Kidney tubule cell (primary cell): ENCODE results near the gene DLX4.
A peak's percentile ranks its signal among the peaks of the same experiment; 100 is the strongest.

Source experiments
- DNase-seq: peaks from one replicate; pipeline ENCODE4 v3.0.0-alpha.2; 2018; ENCODE audit warnings: low spot score

Gene DLX4

GRCh38 chr17:49946964-49947584 lies 21.9 kb upstream of the DLX4 start:
- no peak for DNase-seq

- no peak for DNase-seq
These were observed 19.4 kb upstream of the DLX4 start for GRCh38 chr17:49949634-49950033.

DNA sequence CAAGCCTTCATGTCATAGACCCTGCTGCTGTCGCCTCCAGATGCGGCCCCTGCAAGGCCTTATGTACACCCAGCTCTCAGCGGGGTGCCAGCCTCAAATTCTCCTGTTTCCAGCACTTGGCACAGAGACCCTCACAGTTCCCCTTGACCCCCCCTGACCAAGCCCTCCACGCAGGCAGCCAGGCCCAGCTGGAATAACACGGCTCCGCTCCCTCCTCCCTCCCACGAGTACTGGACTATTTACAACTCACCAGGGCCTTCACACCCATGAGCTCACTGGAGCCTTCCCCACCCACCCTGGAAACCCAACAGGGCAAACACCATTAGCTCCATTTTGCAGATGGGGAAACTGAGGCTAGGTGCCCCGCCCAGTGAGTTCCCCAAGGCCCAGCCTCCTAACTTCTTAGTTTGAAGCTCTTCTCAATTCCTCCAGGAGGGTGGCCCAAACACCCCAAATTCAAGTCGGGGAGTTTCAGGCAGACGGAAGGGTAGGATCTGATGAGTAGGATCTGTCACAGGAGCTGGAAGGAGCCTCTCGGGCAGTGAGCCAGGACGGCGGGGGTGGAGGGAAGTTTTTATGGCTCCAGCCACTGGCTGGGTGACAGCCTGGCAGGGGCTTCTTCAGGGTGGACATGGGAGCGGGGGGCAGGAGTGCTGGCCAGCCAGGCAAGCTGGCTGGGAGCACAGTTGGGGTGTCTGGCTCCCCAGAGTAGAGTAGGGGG lies 17.5 kb upstream of the DLX4 start:
- no peak for DNase-seq

GRCh38 chr17:49952209-49952911 lies 16.6 kb upstream of the DLX4 start:
- peak; percentile 72 for DNase-seq

- no peak for DNase-seq
These were observed 16.0 kb upstream of the DLX4 start for GRCh38 chr17:49952912-49953497.

GRCh38 chr17:49955157-49955556 lies 13.8 kb upstream of the DLX4 start:
- peak; percentile 17 for DNase-seq

DNA sequence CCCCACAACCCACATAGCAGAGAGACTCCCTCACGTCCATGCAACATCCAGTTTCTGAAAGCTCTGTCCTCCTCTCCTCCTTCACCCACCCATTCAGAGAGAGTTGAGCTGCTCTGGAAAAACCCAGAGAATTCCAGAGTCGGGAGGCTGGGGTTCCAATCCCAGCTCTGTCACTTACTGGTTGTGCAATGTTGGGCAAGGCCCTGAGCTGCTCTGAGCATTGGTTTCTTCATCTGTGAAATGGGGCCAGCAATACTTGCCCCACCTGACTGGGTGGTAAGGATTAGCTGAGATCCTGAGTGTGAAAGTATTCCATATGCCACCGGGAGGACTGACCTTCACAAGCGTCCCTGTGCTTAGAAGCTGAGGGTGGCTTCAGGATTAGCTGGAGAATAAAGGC lies 12.2 kb upstream of the DLX4 start:
- DNase-seq = no peak

GRCh38 chr17:49957350-49957749 lies 11.6 kb upstream of the DLX4 start:
- DNase-seq = no peak

DNA sequence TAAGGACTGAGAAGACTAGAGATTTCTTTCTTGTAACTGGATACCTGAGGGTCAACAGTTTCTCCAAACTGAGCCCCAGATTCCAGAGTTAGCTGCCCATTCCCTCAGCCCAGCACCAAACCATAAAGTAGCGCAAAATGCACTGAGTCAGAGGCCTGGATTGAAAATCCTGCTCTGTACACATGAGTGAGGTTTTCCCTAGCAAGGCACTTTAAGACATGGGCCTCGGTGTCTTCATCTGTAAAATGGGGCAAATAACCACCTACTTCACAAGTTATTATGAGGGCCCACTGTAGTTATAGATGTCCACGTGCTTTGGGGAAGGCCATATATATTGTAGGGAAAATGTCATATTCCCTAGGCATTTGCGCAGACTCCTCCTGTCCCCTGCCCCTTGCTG lies 10.3 kb upstream of the DLX4 start:
- no peak for DNase-seq

GRCh38 chr17:49959183-49959935 lies 9.6 kb upstream of the DLX4 start:
- peak; percentile 70 for DNase-seq

DNA sequence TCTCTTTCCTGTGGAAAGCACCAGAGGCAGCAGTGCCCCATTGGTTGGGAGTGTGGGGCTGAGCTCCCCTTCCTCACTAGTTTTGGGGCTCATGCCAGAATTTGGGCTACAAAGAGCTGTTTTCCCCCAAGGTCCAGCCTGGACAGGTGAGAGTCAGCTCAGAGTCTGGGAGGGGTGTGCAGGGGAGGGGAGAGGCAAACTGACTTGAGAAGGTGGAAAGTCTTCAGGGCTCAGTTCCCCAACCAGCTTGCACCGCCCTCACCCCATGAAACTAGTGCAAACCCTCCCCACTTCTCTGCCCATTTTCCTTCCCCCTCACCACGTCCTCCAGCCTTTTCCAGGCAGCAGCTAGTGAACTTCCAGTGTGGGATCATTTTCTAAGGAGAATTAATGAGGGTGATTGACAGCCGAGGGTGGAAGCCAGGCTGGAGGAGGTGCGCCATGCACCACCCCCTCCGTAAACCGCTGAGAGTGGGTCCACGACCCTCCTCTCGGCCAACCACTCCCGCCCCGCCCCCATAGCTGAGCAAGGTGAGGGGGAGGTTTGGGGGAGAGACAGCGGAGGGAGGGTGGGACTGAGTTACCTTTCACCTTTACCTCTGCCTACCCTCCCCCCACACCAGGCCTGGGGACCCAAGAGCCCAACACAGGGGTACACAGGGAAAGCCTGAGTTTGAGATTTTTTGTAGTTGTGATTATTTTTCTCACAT lies 6.2 kb upstream of the DLX4 start:
- DNase-seq = no peak

GRCh38 chr17:49963309-49963625 lies 5.7 kb upstream of the DLX4 start:
- no peak for DNase-seq

GRCh38 chr17:49963626-49964302 lies 5.2 kb upstream of the DLX4 start:
- DNase-seq = no peak

- no peak for DNase-seq
These were observed 4.7 kb upstream of the DLX4 start for GRCh38 chr17:49964303-49964768.

GRCh38 chr17:49964769-49965523 lies 4.0 kb upstream of the DLX4 start:
- DNase-seq = no peak

DNA sequence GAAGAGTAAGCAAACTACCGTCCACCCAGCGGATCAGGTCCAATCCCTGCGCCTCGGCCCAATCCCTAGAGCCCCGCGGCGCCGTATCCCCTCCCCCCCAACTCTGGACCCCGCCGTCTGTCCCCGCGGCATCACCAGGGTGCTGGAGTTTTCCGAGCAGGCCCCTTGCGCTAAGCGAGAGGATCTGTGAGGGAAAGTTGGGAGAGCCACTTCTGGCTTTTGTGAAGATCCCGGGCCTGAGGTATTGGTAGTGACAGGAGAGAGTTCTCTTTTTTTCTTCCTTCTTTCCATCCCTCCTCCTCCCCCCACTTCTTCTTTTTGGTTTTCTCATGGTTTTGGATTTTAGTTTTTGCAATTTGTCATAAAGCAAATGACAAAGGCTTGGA lies 3.5 kb upstream of the DLX4 start:
- no peak for DNase-seq

GRCh38 chr17:49966767-49967166 lies 2.2 kb upstream of the DLX4 start:
- DNase-seq = no peak

GRCh38 chr17:49967205-49967604 lies 1.8 kb upstream of the DLX4 start:
- DNase-seq = no peak

DNA sequence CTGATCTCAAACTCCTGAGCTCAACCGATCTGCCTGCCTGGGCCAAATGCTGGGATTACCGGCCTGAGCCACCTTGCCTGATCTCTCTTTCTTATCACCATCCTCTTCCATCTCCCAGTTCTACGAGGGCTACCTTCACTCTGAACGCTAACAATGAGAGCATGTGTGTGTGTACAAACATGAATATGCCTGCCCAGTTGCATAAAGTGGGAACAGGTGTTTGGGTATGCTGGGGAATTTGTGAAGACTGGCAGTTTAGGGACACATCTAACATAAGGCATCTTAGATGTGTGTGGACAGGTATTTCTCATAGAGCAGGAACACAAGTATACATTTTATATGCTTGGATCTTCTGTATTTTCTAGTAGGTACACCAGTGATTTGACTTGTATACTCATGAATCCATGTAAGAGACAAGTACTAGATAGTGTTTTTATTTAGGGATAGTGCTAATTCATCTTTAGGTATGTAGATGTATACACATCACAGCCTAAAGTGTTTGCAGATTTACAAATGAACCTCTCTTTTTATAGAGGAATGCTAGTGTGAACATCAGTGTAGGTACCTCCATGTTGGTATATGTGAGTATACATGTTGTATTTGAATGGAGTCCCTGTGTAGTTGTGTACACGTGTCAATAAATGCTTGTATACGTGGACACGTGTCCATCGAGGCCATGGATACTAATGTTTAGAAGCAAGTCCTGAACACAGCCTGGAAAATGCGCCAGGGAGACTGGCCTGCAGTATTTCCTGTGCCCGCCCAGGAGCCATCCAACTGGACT lies 1.2 kb upstream of the DLX4 start:
- DNase-seq = no peak
